MM.1S (cell line): ENCODE results near the gene AKAP13.

Experiments used
- DNase-seq: peaks from one replicate; pipeline ENCODE4 v3.0.0-alpha.2; 2015
- H2AFZ ChIP-seq: fragments of 300-600 bp; sonication (generic); 2 replicates; pipeline ENCODE4 v1.6.0; 2016; ENCODE audit warnings: antibody characterized with exemption, low read length
- H3F3A ChIP-seq: fragments of 300-600 bp; sonication (generic); 2 replicates; pipeline ENCODE4 v1.6.1; 2016; ENCODE audit warnings: mild to moderate bottlenecking, antibody characterized with exemption, low read length, moderate library complexity, mixed read lengths; ENCODE audit not compliant: insufficient read depth
- H3K27ac ChIP-seq: fragments of 300-600 bp; sonication (generic); 2 replicates; pipeline ENCODE4 v1.5.1; 2016; ENCODE audit warnings: mild to moderate bottlenecking, low read length
- H3K27me3 ChIP-seq: fragments of 300-600 bp; sonication (generic); replicated peaks from 2 replicates; pipeline ENCODE4 v1.6.0; 2016; ENCODE audit warnings: low read length; ENCODE audit not compliant: insufficient read depth
- H3K36me3 ChIP-seq: fragments of 300-600 bp; sonication (generic); replicated peaks from 2 replicates; pipeline ENCODE4 v1.6.1; 2016; ENCODE audit warnings: mild to moderate bottlenecking, low read length, mixed read lengths; ENCODE audit not compliant: insufficient read depth
- H3K4me1 ChIP-seq: fragments of 300-600 bp; sonication (generic); 2 replicates; pipeline ENCODE4 v1.6.1; 2016; ENCODE audit warnings: low read length, mixed read lengths
- H3K4me2 ChIP-seq: fragments of 300-600 bp; sonication (generic); 2 replicates; pipeline ENCODE4 v1.6.0; 2016; ENCODE audit warnings: low read depth, low read length
- H3K4me3 ChIP-seq: fragments of 300-600 bp; sonication (generic); 2 replicates; pipeline ENCODE4 v1.5.1; 2016; ENCODE audit warnings: low read length, mixed read lengths
- H3K79me2 ChIP-seq: fragments of 300-600 bp; sonication (generic); 2 replicates; pipeline ENCODE4 v1.6.1; 2016; ENCODE audit warnings: mixed run types, low read length, mixed read lengths
- H3K9ac ChIP-seq: fragments of 300-600 bp; sonication (generic); 2 replicates; pipeline ENCODE4 v1.6.1; 2016; ENCODE audit warnings: low read length, mixed read lengths
- H3K9me2 ChIP-seq: fragments of 300-600 bp; sonication (generic); replicated peaks from 2 replicates; pipeline ENCODE4 v1.6.1; 2016; ENCODE audit warnings: mild to moderate bottlenecking, low read length, mixed read lengths; ENCODE audit not compliant: insufficient read depth
- H3K9me3 ChIP-seq: fragments of 300-600 bp; sonication (generic); replicated peaks from 2 replicates; pipeline ENCODE4 v1.6.1; 2016; ENCODE audit warnings: mild to moderate bottlenecking, low read length, mixed read lengths; ENCODE audit not compliant: insufficient read depth
- H4K20me1 ChIP-seq: fragments of 300-600 bp; sonication (generic); 2 replicates; pipeline ENCODE4 v1.6.1; 2016; ENCODE audit warnings: mild to moderate bottlenecking, low read length, moderate library complexity, mixed read lengths; ENCODE audit not compliant: insufficient read depth
- EZH2 ChIP-seq: fragments of 300-600 bp; sonication (generic); optimal IDR thresholded peaks from 2 replicates; pipeline ENCODE3; 2017; ENCODE audit warnings: low read depth, mild to moderate bottlenecking, antibody characterized with exemption, low read length, mixed read lengths
- EZH2phosphoT487 ChIP-seq: fragments of 300-600 bp; sonication (generic); IDR thresholded peaks from 2 replicates; pipeline ENCODE4 v1.6.1; 2018; ENCODE audit warnings: antibody characterized with exemption, low read length
- TF ChIP-seq, protein P1 (sequence below): fragments of 300-600 bp; sonication (generic); IDR thresholded peaks from 2 replicates; pipeline ENCODE4 v1.5.1; 2016; ENCODE audit warnings: antibody characterized with exemption, low read length, mixed read lengths

AKAP13 gene

DNA sequence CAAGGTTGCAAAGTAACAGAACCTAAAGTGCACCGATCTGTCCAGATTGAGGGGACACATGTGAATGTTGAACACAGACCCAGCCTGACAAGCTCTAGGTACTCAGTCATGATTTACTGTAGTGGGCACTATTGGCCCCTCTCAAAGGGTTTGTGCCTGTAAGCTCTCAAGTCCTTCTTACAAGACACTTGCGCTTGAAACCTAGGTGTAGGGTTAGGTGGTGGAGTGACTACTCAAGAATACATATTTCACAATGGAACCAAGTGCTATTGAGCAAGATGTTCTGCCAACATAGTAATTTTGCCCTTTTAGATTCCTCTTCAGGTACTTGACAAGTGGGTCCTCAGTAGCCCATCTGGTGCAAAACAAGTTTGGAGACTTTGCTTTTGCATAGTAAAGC, 169.9 kb downstream of the AKAP13 start:
- H3K4me1 ChIP-seq = peaks cover 14% of the 10 kb centered on the region
- no peak overlapping the region for H3K4me3 ChIP-seq
- no peaks in the 10 kb centered on the region for H3K36me3 ChIP-seq
- no peak for DNase-seq
- no peaks in the 10 kb centered on the region for H3K27me3 ChIP-seq
- H3K9ac ChIP-seq = no peak overlapping the region
- no peaks in the 10 kb centered on the region for H3K79me2 ChIP-seq
- H3F3A ChIP-seq = no peaks in the 10 kb centered on the region
- no peak overlapping the region for H3K4me2 ChIP-seq
- TF ChIP-seq EZH2phosphoT487 (no peak), EZH2 (no peak)
- TF ChIP-seq, protein P1, sequence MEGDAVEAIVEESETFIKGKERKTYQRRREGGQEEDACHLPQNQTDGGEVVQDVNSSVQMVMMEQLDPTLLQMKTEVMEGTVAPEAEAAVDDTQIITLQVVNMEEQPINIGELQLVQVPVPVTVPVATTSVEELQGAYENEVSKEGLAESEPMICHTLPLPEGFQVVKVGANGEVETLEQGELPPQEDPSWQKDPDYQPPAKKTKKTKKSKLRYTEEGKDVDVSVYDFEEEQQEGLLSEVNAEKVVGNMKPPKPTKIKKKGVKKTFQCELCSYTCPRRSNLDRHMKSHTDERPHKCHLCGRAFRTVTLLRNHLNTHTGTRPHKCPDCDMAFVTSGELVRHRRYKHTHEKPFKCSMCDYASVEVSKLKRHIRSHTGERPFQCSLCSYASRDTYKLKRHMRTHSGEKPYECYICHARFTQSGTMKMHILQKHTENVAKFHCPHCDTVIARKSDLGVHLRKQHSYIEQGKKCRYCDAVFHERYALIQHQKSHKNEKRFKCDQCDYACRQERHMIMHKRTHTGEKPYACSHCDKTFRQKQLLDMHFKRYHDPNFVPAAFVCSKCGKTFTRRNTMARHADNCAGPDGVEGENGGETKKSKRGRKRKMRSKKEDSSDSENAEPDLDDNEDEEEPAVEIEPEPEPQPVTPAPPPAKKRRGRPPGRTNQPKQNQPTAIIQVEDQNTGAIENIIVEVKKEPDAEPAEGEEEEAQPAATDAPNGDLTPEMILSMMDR = no peak
- H3K27ac ChIP-seq = no peak overlapping the region
- no peaks in the 10 kb centered on the region for H3K9me2 ChIP-seq
- H4K20me1 ChIP-seq = no peaks in the 10 kb centered on the region
- no peak overlapping the region for H2AFZ ChIP-seq
- no peaks in the 10 kb centered on the region for H3K9me3 ChIP-seq

DNA sequence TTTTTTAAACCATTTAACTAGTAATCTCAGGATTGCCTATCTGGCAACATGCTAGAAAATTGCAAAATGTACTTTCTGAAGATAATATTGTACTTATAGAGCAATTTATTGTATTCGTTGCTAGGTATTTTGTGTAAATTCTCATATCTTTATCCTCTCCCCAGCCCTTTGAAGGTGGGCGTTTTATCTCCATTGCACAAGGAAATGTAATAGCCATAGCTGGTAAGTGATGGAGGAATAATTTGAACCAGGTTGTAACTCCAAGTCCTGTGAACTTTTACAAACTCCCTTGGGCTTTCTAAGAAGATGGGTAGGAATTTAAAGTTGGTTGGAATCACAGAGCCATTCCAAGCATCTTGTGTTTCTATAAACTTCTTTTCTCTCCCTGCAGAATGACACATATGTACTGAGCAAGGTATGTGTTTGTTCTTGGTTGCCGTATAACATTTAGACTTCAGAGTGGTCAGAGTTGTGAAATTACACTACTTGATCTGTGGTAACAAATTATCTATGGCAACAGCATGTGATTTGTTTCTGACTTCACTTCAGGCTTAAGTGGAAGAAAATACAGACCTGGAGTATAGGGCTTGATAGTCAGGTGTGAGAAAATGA, 170.9 kb downstream of the AKAP13 start:
- H3F3A ChIP-seq = no peaks in the 10 kb centered on the region
- no peak overlapping the region for H2AFZ ChIP-seq
- H3K27ac ChIP-seq = no peak overlapping the region
- H3K36me3 ChIP-seq = no peaks in the 10 kb centered on the region
- H3K9me2 ChIP-seq = no peaks in the 10 kb centered on the region
- H4K20me1 ChIP-seq = no peaks in the 10 kb centered on the region
- TF ChIP-seq EZH2 (no peak), EZH2phosphoT487 (no peak)
- TF ChIP-seq, protein P1 = no peak
- no peaks in the 10 kb centered on the region for H3K27me3 ChIP-seq
- no peak for DNase-seq
- H3K4me3 ChIP-seq = no peak overlapping the region
- peaks cover 23% of the 10 kb centered on the region for H3K4me1 ChIP-seq
- no peak overlapping the region for H3K9ac ChIP-seq
- no peaks in the 10 kb centered on the region for H3K79me2 ChIP-seq
- no peaks in the 10 kb centered on the region for H3K9me3 ChIP-seq
- no peak overlapping the region for H3K4me2 ChIP-seq

DNA sequence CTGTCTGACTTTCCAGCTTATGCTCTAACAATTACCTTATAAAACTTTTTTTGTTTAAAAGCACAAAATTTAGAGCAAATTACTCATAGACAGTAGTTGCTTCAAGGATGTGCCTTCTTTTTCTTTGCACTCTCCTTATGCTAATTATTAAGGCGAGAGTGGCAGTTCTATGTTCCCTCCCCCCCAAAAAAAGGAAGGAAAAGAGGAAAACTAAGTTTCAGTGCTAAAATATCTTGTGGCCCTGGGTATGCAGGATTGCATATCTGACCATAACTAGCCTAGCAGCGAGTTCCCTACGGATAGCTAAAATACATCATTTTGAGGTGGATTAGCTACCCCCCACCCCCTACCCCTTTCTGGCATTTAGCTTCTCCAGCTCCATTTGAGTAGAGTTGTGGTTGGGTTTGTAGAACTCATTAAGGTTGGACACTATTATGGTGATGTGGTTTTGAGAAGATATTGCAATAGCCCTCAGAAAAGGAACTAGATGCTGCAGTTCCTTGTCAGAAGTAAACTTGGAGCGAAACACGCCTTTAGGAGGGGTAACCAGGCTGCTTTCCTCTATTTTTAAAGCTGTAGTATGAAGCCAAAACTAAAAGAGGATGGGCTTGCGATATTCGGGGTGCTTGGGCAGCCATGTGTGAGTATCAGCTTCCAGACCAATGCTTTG, 174.6 kb downstream of the AKAP13 start:
- Histone ChIP-seq H3K9ac (no peak overlapping the region), H3K4me1 (peaks cover 19% of the 10 kb centered on the region), H3K79me2 (no peaks in the 10 kb centered on the region), H3K9me2 (no peaks in the 10 kb centered on the region), H3K36me3 (no peaks in the 10 kb centered on the region), H3K9me3 (no peaks in the 10 kb centered on the region), H3K4me3 (no peak overlapping the region), H3F3A (no peaks in the 10 kb centered on the region), H3K27ac (no peak overlapping the region), H2AFZ (no peak overlapping the region), H3K27me3 (no peaks in the 10 kb centered on the region), H3K4me2 (no peak overlapping the region; the same call in 1 of the 2 replicates), H4K20me1 (no peaks in the 10 kb centered on the region)
- TF ChIP-seq, protein P1 = no peak
- no peak for TF ChIP-seq EZH2phosphoT487
- no peak for TF ChIP-seq EZH2
- DNase-seq = no peak
